DND-41 (cell line): ENCODE measurements around the gene EPN1.

ENCODE experiments used
- EZH2 ChIP-seq: IDR thresholded peaks from 3 replicates; pipeline ENCODE4 v1.6.1; 2012; ENCODE audit warnings: borderline replicate concordance, low read depth, mild to moderate bottlenecking, moderate library complexity, low read length, inconsistent platforms; ENCODE audit not compliant: severe bottlenecking
- TF ChIP-seq, protein P1 (sequence below): IDR thresholded peaks from 2 replicates; pipeline ENCODE4 v1.5.1; 2012; ENCODE audit warnings: borderline replicate concordance, low read length, moderate library complexity, mild to moderate bottlenecking; ENCODE audit not compliant: poor library complexity, severe bottlenecking; ENCODE audit errors: extremely low read depth

DNA sequence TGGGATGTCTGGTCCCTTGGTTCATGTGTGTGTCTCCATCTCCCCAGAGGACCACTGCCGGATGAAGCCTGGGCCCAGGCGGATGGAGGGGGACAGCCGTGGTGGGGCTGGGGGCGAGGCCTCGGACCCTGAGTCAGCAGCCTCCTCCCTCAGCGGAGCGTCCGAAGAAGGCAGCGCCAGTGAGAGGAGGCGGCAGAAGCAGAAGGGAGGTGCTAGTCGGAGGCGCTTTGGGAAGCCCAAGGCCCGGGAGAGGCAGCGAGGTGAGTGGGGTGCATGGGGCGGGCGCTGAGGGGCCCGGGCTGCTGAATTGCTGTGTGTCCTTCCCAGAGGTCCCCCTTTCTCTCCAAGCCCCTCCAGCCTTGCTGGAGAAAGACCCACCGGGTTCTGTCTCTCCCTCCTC, 23.8 kb upstream of the EPN1 start:
- TF ChIP-seq, protein P1, sequence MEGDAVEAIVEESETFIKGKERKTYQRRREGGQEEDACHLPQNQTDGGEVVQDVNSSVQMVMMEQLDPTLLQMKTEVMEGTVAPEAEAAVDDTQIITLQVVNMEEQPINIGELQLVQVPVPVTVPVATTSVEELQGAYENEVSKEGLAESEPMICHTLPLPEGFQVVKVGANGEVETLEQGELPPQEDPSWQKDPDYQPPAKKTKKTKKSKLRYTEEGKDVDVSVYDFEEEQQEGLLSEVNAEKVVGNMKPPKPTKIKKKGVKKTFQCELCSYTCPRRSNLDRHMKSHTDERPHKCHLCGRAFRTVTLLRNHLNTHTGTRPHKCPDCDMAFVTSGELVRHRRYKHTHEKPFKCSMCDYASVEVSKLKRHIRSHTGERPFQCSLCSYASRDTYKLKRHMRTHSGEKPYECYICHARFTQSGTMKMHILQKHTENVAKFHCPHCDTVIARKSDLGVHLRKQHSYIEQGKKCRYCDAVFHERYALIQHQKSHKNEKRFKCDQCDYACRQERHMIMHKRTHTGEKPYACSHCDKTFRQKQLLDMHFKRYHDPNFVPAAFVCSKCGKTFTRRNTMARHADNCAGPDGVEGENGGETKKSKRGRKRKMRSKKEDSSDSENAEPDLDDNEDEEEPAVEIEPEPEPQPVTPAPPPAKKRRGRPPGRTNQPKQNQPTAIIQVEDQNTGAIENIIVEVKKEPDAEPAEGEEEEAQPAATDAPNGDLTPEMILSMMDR = no peak
- no peak for TF ChIP-seq EZH2
